Gastrocnemius medialis (tissue), 4 donors: ENCODE results near the gene NSD2. TPM values are rescaled to one million over a fixed set of nuclear protein-coding genes. Genes with fewer than 3 reads are reported as not detected.

Experiments
- ATAC-seq, 2 donors: fragments of 150-250 bp; one replicate each; pipeline ENCODE4 v1.9.1; 2016
- DNase-seq, 2 donors: peaks; one replicate each; pipeline ENCODE4 v3.0.0-alpha.2; 2019
- H3K27ac ChIP-seq, 4 donors: fragments of 200-600 bp; sonication (generic); 1 replicate in 1 of 4; 2 replicates in 3 of 4; pipeline ENCODE4 v1.5.1; 2016 to 2018; ENCODE audit warnings: mild to moderate bottlenecking in 2 of 4, moderate library complexity in 1 of 4
- H3K27me3 ChIP-seq, 3 donors: fragments of 200-600 bp; sonication (generic) in 2 of 3; 1 replicate in 1 of 3; 2 replicates in 2 of 3; pipeline versions ENCODE4 v1.5.1 to v1.6.0; 2016 to 2019; ENCODE audit warnings: mild to moderate bottlenecking in 1 of 3, moderate library complexity in 1 of 3
- H3K36me3 ChIP-seq, 2 donors: fragments of 200-600 bp; sonication (generic) in 1 of 2; one replicate each; pipeline ENCODE4 v1.5.1; 2017 to 2018
- H3K4me1 ChIP-seq, 2 donors: fragments of 200-600 bp; sonication (generic) in 1 of 2; one replicate each; pipeline ENCODE4 v1.5.1; 2016 to 2017; ENCODE audit warnings: mild to moderate bottlenecking in 2 of 2
- H3K4me3 ChIP-seq, 4 donors: fragments of 200-600 bp; sonication (generic) in 3 of 4; 1 replicate in 1 of 4; 2 replicates in 3 of 4; pipeline ENCODE4 v1.5.1; 2016 to 2019; ENCODE audit warnings: mild to moderate bottlenecking in 2 of 4
- H3K9me3 ChIP-seq, 3 donors: fragments of 200-600 bp; sonication (generic) in 2 of 3; 1 replicate in 1 of 3; 2 replicates in 2 of 3; pipeline ENCODE4 v1.5.1; 2016 to 2019
- POLR2A ChIP-seq, 2 donors: fragments of 450-650 bp; IDR thresholded peaks; one replicate each; pipeline ENCODE4 v1.6.1; 2017; ENCODE audit warnings: antibody characterized with exemption in 2 of 2, mild to moderate bottlenecking in 2 of 2, moderate library complexity in 2 of 2
- in situ Hi-C, 4 donors: fragments of 200-750 bp; cut with MboI; loops; one replicate each; pipeline versions ENCODE4 v1.15.0 to v1.8.0; 2017; ENCODE audit warnings: low sequenced_read_pairs in 4 of 4
- intact Hi-C: fragments of 100-400 bp; cut with DNase I; formaldehyde crosslinking; loops from one replicate; pipeline ENCODE4 v1.15.1; 2023; ENCODE audit warnings: low total_unique reads
- total RNA-seq, 4 donors: library from RNA; depleted of rRNA; stranded (reverse); fragments of >200 nt; gene quantifications; one replicate each; pipeline versions ENCODE4 v1.1.0 to v1.2.3, GENCODE V29; 2016
- TF ChIP-seq, protein P1 (sequence below), 5 experiments: fragments of 450-650 bp in 3 of 5; fragments of 200-600 bp in 2 of 5; sonication (generic) in 2 of 5; IDR thresholded peaks in 4 of 5; conservative IDR thresholded peaks in 1 of 5; 1 replicate in 4 of 5; 2 replicates in 1 of 5; pipeline ENCODE4 v1.5.1; 2016 to 2019; ENCODE audit warnings: antibody characterized with exemption in 5 of 5, mild to moderate bottlenecking in 3 of 5, moderate library complexity in 3 of 5

NSD2 gene
- total RNA-seq, 4 donors from 2014 or later: 14.8 to 21.3 (median 16.8) TPM

- peak; percentile 82 to 89 for ATAC-seq
- in situ Hi-C loops (no loop called here), intact Hi-C loops (loop anchor here (1.0 to 10.0 kb wide), 8 partner anchors 14 to 1438 kb away; partner anchors contain the start of genes CTBP1, RGS12, SLBP and TACC3)
- Histone ChIP-seq H3K27me3 (no peaks in the 10 kb centered on the region), H3K9me3 (no peaks in the 10 kb centered on the region), H3K4me1 (peaks cover 31 to 42% of the 10 kb centered on the region in 2 donors), H3K4me3 (peak within 1 kb of the TSS; percentile 63 to 98 (median 78)), H3K27ac (peak within 1 kb of the TSS; percentile 72 to 94 (median 83)), H3K36me3 (no peaks in the 10 kb centered on the region)
- DNase-seq: peak; percentile 93 to 95
- TF ChIP-seq, protein P1, sequence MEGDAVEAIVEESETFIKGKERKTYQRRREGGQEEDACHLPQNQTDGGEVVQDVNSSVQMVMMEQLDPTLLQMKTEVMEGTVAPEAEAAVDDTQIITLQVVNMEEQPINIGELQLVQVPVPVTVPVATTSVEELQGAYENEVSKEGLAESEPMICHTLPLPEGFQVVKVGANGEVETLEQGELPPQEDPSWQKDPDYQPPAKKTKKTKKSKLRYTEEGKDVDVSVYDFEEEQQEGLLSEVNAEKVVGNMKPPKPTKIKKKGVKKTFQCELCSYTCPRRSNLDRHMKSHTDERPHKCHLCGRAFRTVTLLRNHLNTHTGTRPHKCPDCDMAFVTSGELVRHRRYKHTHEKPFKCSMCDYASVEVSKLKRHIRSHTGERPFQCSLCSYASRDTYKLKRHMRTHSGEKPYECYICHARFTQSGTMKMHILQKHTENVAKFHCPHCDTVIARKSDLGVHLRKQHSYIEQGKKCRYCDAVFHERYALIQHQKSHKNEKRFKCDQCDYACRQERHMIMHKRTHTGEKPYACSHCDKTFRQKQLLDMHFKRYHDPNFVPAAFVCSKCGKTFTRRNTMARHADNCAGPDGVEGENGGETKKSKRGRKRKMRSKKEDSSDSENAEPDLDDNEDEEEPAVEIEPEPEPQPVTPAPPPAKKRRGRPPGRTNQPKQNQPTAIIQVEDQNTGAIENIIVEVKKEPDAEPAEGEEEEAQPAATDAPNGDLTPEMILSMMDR (IDR thresholded peaks at IDR 0.05 in 4 of 5, conservative IDR thresholded peaks at IDR 0.05 in 1 of 5): peak in 3 of 5 experiments; percentile 4 to 32 (median 10)
- TF ChIP-seq POLR2A (IDR thresholded peaks at IDR 0.05): peak; percentile 70 to 78
Measured at GRCh38 chr4:1856071-1856942, 14.9 kb upstream of the NSD2 start, which contains the start of gene LETM1. TSS of gene LETM1 (minus strand) at chr4:1856156. CDS start at chr4:1855950, 206 bp downstream.

DNA sequence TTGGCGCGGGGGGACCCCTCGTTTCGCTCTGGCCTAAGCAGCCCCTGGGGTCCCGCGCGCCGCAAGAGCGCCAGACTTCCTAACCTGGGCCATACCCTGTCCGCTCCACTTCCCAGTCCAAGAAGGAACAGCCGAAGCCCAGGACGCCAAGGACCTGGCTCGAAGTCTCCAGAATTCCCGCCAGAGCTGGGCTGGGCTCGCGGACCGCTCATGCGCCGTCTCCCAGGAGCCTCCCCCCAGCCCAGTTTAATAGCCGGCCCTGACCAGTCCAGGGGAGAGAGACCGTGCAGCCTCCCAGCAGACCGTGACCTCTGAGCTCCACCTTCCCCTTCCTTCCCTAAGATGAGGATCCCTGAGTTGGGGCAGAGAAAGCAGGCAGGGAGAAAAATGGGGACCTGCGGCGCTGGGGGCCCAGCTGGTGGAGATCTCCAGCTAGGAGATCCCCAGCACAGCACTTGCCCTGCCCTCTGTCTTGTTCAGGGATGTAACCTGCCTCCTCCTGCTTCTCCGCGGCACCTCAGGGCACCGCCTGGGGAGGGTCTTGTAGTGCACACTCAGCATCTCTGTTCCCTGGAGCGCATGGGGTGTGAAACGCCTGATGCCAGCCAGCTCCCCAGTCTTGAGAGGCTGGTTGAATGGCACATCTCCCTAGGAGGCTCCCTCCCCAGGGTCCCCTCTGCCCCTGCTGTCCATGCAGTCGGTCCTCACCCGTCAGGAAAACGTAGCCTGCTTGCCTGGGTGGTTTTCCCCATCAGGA lies 14.1 kb upstream of the NSD2 start:
- TF ChIP-seq, protein P1 (IDR thresholded peaks at IDR 0.05 in 4 of 5, conservative IDR thresholded peaks at IDR 0.05 in 1 of 5): no peak
- no peak for TF ChIP-seq POLR2A (IDR thresholded peaks at IDR 0.05)
- peak overlapping the region; percentile 72 to 94 (median 83) for H3K27ac ChIP-seq
- peaks cover 0 to 2% (median 2%) of the 10 kb centered on the region in 3 donors for H3K27me3 ChIP-seq
- DNase-seq: no peak
- intact Hi-C loops: loop anchor here (1.0 to 10.0 kb wide), 8 partner anchors 13 to 1438 kb away; partner anchors contain the start of genes CTBP1, RGS12, SLBP and TACC3
- in situ Hi-C loops: no loop called here
- H3K4me1 ChIP-seq: peaks cover 23 to 34% of the 10 kb centered on the region in 2 donors
- H3K36me3 ChIP-seq: no peaks in the 10 kb centered on the region
- no peak for ATAC-seq
- H3K9me3 ChIP-seq: no peaks in the 10 kb centered on the region
- peak overlapping the region; percentile 63 to 98 (median 78) for H3K4me3 ChIP-seq

- Histone ChIP-seq H3K4me3 (no peak overlapping the region), H3K27ac (no peak overlapping the region), H3K9me3 (no peaks in the 10 kb centered on the region), H3K27me3 (peaks cover 0 to 9% (median 7%) of the 10 kb centered on the region in 3 donors), H3K4me1 (peaks cover 19 to 28% of the 10 kb centered on the region in 2 donors), H3K36me3 (no peaks in the 10 kb centered on the region)
- TF ChIP-seq POLR2A (IDR thresholded peaks at IDR 0.05): no peak
- TF ChIP-seq, protein P1 (IDR thresholded peaks at IDR 0.05 in 4 of 5, conservative IDR thresholded peaks at IDR 0.05 in 1 of 5): no peak
- ATAC-seq (no peak), DNase-seq (no peak)
- intact Hi-C loops: loop anchor here (2.0 to 10.0 kb wide), 6 partner anchors 39 to 1437 kb away; partner anchors contain the start of genes CTBP1, RGS12, SLBP and UVSSA
- in situ Hi-C loops: no loop called here
Measured at GRCh38 chr4:1857931-1858330, 13.3 kb upstream of the NSD2 start.

GRCh38 chr4:1859389-1859753 lies 11.8 kb upstream of the NSD2 start:
- no peak for TF ChIP-seq POLR2A (IDR thresholded peaks at IDR 0.05)
- TF ChIP-seq, protein P1 (IDR thresholded peaks at IDR 0.05 in 4 of 5, conservative IDR thresholded peaks at IDR 0.05 in 1 of 5): no peak
- Histone ChIP-seq H3K27me3 (peaks cover 5 to 20% (median 19%) of the 10 kb centered on the region in 3 donors), H3K27ac (no peak overlapping the region), H3K36me3 (no peaks in the 10 kb centered on the region), H3K4me3 (no peak overlapping the region), H3K9me3 (no peaks in the 10 kb centered on the region), H3K4me1 (peaks cover 19 to 23% of the 10 kb centered on the region in 2 donors)
- intact Hi-C loops: loop anchor here (5.0 to 10.0 kb wide), 4 partner anchors 147 to 1435 kb away; partner anchors contain the start of genes CTBP1, RGS12, SLBP and UVSSA
- DNase-seq (no peak), ATAC-seq (no peak)
- in situ Hi-C loops: no loop called here
